ENCODE measurements around the gene INAVA. TPM values are rescaled to one million over a fixed set of nuclear protein-coding genes. Genes with fewer than 3 reads are reported as not detected.
"Not testable (repeated sequence)": the region's sequence is repeated elsewhere in the genome, so short reads cannot be mapped to it uniquely, and the experiment has no call there.

The INAVA gene
- total and polyA plus RNA-seq, 2 of the 13 experiments (the other 11 are each of a cell fraction or from before 2014, with no cell fraction given), result 6.0 to 13.5 TPM

GRCh38 chr1:200929530-200930278 lies 35.0 kb downstream of the INAVA start (continued):
- TF ChIP-seq DMTF1 (CRISPR knock-in tag; IDR thresholded peaks at IDR 0.05), result no peak
- TF ChIP-seq ZBTB1 (CRISPR knock-in tag; IDR thresholded peaks at IDR 0.05; ENCODE audit: borderline replicate concordance), result no peak
- TF ChIP-seq ZHX1 (CRISPR knock-in tag; IDR thresholded peaks at IDR 0.05; ENCODE audit: low read depth), result no peak
- TF ChIP-seq FOXP1 (IDR thresholded peaks at IDR 0.05), result no peak
- TF ChIP-seq FOXP1 (CRISPR knock-in tag; IDR thresholded peaks at IDR 0.05), result no peak
- TF ChIP-seq ZSCAN22 (CRISPR knock-in tag; IDR thresholded peaks at IDR 0.05), result no peak
- no peak for TF ChIP-seq REPIN1 (CRISPR knock-in tag; IDR thresholded peaks at IDR 0.05; ENCODE audit: borderline replicate concordance, low read depth)
- TF ChIP-seq DMAP1 (CRISPR knock-in tag; IDR thresholded peaks at IDR 0.05), result no peak
- TF ChIP-seq SUZ12 (IDR thresholded peaks at IDR 0.05; ENCODE audit: low read depth, low read length), result no peak
- TF ChIP-seq DDIT3 (CRISPR knock-in tag; IDR thresholded peaks at IDR 0.05), result no peak

- H3K4me3 ChIP-seq (replicated peaks in 1 of 3; ENCODE audit: insufficient read depth in 1 of 3, low read depth in 2 of 3, low read length in 3 of 3); H3K27ac ChIP-seq (ENCODE audit: extremely low read length, insufficient read depth, low read length); H3K4me1 ChIP-seq (ENCODE audit: insufficient read depth, low read length); POLR2A ChIA-PET; FAIRE-seq; H3K27me3 ChIP-seq (ENCODE audit: control insufficient read depth in 1 of 2, insufficient read depth in 2 of 2, low read length in 2 of 2); ATAC-seq; intact Hi-C loops (cut with micrococcal nuclease; ENCODE audit: unreplicated experiment); BruUV-seq (replicated peaks); H3K79me2 ChIP-seq (ENCODE audit: insufficient read depth, low read length); H4K20me1 ChIP-seq (ENCODE audit: insufficient read depth, low read length); H2AFZ ChIP-seq (ENCODE audit: low read length); in situ Hi-C loops (cut with HindIII; ENCODE audit: extremely low pct_ligation_motif_present, low pct_unique_long_range_greater_than_20kb); H3K36me3 ChIP-seq (replicated peaks in 1 of 2; ENCODE audit: control insufficient read depth in 1 of 2, insufficient read depth in 2 of 2, low read length in 2 of 2); H3K9ac ChIP-seq (ENCODE audit: insufficient read depth, low read depth, low read length); CTCF ChIA-PET (ENCODE audit: low intra/inter-chr PET ratio, low total read pairs); H3K4me2 ChIP-seq (ENCODE audit: low read depth, low read length); H3K9me3 ChIP-seq (ENCODE audit: low read length); DNase-seq (ENCODE audit: low spot score): not testable (repeated sequence)
- 52% methylated on average over 8 of the region's 8 CpGs for WGBS (ENCODE audit: low lambda C conversion rate)
Observed at GRCh38 chr1:200930285-200930684, 35.6 kb downstream of the INAVA start.
